NCI-H1694 (cell line): ENCODE measurements around the gene BCAS3.

ENCODE experiments used
- DNase-seq: peaks from one replicate; lab custom pipeline; 2025; lab: John Stamatoyannopoulos, UW

BCAS3 gene

DNA sequence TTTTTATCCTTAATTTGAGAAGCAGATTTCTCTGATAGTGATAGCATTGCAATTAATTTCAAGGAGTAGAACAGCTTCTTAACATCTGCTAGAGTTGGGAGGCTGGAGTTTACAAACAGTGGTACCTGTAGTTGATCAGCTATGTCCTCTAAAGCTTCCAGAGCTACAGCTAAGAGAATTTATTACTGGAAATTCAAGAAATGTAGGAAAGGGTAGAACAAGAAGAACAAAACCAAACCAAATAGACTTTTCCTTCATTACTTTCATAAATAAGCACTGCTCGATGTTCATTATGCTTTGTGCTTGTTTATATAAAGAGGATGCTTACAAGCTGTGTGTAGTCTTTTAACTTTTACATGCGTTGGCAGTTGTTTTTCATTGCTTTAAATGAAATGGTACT, 388.4 kb downstream of the BCAS3 start:
- no peak for DNase-seq

DNA sequence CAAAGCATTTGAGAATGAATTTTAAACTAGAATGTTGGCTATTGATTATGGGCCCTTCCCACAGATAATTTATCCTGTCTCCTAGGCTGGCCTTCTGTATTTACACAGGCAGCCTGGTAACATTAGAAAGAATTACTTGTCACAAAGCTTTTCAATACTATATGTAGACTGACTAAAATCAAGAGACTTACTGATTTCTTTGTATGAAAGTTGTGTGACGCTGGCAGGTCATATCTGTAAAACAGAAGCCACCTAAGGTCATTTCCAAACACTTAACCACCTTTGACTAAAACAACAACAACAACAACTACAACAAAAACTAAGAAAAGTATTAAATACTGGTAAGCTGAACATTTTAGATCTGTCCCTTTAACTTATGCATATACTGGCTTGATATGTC, 393.0 kb downstream of the BCAS3 start:
- DNase-seq, result no peak

DNA sequence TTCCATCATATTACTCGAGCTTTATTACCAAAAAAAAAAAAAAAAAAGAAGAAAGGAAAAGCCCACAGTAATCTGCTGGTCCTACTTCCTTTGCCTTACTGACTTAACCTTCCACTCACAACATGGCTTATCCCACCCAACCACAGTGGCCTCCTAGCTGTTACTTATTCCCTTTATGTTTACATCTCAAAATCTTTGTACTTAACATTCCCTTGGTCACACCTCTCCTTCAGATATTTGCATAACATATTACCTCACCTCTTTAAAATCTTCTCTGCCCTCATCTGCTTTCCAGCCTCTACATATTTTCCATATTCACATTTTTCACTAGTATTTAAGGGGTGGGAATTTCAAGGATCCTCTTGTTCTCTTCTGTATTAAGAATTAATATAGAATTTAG, 395.0 kb downstream of the BCAS3 start:
- no peak for DNase-seq

DNA sequence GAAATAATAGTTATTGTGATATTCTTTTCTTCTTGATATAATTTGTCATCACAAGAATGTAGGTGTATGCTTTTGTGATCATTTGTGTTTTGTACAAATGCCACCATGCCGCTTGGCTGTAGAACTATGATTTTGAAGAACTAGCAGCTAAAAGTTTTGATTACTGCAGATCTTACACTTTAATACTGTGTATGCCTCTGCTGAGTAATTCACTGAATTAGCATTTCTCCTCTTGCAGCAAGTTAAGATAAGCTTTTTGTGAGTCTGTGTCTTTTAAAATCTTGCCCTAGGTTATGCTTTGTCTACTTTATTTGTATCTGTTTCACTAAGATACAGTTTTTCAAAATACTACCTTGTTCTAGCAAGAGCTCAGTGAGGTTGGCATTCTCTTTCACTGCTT, 395.5 kb downstream of the BCAS3 start:
- no peak for DNase-seq

DNA sequence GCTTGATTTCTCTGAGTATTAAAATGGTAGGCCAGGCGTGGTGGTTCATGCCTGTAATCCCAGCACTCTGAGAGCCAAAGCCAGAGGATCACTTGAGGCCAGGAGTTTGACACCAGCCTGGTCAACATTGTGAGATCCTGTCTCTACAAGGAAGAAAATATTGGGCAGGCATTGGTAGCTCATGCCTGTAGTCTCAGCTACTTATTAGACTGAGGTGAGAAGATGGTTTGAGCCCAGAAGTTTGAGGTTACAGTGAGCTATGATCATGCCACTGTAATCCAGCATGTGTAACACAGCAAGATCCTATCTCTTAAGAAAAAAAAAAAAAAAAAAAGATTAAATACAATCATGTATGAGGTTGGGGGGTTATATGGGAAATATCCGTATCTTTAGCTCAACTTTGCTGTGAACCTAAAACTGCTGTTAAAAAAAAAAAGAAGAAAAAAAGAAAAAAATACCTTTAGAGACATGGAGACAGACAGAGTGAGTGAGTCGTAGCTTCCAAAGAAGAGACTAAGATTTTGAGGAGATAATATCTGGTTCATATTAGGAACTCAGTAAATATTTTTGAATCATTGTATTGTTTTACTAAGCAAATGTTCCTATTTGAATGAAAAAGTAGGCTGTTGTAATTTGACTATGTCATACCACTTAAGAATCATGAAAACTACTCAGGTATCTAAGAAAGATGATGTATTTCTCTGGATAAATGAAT, 396.3 kb downstream of the BCAS3 start:
- DNase-seq, result no peak

DNA sequence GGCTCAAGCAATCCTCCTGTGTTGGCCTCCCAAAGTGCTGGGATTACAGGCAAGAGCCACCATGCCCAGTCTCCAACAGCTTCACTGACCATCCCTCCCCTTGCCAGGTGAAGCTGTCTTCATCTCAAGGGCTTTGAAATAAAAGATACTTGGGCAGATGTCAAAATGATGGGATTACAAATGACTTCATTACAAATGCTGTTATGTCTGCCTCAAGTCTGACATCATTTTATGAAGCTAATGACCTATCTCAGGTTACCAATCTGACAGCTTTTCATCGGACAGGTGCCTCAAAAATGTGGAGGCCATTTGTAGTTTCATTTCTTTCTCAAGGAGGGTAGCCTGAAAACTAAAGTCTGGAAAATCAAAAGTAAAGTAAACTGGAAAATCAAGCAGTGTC, 398.3 kb downstream of the BCAS3 start:
- DNase-seq, result no peak

DNA sequence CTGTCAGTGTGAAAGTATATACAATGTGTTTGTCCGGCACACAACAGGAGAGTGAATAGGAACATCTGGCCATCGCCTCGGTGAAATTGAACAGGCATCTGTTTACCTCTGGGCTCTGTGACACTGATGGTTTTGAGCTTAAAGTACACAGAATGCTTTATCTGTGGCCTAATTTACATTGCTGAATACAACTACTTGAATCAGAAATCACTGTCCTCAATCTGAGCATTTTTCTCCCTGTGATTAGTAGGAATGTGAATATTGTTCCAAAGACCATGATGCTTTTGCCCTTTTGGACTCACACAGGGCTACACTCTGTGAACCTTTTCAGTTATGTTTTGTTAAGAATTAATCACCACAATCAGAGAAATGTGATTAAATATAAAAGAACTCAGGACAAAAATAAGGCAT, 399.0 kb downstream of the BCAS3 start:
- DNase-seq, result no peak

DNA sequence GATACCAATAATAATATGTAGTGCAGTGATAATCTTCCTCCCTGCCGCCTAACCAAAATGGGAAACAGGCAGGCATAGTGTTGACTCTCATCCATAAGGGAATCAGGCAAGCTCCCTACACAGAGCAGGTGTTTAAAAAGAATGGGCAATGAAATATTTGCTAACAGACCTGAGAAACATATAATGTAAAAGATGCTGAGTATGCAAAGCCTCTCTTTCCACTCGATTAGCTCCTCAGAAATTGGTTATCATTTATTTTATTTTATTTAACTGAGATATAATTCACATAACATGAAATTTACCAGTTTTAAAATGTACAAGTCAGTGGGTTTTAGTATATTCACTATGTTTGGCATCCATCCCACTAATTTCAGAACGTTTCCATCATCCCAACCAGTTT, 404.3 kb downstream of the BCAS3 start:
- DNase-seq, result no peak

DNA sequence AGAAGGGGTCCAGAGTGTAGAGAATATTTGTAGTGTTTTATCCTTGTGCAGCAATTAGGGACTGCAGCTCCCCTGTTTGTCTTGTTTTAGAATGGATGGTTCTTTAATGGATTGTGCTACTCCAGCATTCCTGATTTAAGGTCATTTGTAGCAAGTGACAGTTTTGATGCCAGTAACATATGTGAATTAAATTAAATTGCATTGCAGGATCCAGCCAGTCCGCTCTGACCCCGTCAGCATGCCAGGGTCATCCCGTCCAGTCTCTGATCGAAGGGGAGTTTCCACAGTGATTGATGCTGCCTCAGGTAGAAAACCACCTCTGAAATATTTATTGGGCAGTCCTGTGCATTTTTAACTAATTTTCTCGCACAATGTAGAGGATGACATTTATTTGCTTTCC, 406.6 kb downstream of the BCAS3 start:
- DNase-seq, result no peak

DNA sequence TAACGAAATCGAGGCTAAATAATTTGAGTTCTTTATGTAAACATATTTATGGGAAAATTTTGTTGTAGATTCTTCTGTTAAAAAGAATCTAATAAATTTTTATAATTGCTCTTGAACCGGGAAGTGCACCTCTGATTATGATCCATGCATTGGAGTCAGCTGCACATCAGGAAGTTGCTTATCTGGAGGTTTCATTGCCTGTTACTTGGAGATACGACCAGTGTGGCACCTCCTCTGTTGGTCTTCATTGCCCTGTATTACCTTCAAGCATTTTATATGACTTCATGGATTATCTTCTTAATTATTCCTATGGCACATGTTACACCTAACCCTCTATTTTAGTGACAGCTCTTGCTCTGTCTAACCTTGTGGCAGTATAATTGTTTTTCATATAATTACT, 409.4 kb downstream of the BCAS3 start:
- no peak for DNase-seq

DNA sequence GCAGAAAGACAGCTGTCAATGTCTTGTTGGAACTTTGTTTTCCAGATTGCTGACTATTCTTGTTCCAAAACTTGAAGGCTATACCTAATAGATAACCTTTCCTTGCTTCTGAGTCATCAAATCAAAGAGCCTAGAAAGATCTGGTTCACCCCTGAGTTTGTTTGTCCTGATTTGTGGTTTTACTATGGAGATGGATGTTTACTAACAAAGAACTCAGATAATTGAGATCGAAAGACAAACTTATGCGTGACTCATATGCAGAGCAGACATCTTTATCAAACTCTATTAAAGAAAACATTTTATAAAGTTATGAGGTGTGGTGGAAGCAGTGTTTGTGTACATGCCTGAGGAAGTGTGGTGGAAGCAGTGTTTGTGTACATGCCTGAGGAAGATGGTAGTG, 410.9 kb downstream of the BCAS3 start:
- no peak for DNase-seq

DNA sequence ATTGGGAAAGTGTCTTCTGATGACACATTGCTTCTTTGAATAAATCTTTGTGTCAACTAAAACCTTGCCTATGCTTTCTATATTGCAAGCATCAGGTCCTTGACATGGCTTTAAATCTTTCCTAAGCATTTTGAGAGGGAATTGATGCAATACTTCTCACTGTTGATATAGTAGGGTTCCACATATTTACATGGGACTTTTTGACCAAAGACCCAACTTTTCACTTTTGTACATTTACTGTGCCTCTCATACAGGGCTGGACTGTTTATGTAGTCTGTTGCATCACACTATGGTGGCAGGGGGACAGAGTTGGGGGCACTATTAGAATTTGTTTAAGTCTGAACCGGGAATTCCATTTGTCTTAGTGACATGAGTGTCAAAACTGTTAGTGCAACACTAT, 413.4 kb downstream of the BCAS3 start:
- no peak for DNase-seq

DNA sequence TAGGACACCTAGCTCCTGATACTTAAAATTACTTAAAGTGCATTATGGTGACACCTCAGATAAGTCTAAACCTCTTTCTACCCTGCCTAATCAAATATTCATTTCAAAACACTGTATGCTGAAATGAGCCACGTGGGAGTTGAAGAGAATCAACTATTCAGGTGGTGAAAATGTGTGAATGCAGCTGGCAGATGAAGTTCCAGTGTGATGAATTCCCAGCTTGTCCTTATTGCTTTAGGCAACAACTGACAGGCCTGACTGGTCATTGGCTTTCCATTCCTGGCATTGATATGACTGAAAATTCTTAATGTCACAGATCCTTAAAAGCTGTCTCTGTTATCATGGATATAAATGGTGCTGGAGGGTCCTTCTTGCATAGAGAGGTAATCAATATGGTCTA, 420.1 kb downstream of the BCAS3 start:
- DNase-seq, result no peak

DNA sequence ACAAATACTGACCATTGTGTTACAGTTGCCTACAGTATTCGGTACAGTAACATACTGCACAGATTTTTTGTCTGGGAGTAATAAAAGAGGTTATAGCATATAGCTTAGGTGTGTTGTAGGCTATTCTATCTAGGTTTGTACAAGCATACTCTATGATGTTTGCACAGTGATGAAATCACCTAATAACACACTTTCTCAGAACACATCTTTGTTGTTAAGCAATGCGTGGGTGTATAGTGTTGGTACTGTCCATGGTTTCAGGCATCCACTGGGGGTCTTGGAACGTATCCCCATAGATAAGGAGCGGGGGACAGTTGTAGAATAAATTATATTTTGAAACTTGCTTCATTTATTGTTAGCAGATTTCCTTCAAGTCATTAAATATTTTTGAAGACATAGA, 428.7 kb downstream of the BCAS3 start:
- no peak for DNase-seq

DNA sequence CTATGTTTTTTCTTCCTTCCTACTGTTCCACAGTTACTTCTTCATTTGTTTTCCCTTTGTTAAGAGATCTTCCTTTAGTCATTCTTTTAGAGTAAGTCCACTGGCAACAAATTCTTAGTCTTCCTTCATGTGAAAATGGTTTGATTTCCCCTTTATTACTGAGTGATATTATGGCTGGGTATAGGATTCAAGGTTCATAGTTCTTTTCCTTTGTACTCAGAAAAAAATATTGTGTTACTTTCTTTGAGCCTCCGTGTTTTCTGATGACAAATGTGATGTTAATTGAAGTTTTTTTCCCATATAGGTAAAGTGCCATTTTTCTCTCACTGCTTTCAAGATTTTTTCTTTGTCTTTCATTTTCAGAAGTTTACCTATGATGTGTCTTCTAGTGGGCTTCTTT, 438.9 kb downstream of the BCAS3 start:
- DNase-seq, result no peak

DNA sequence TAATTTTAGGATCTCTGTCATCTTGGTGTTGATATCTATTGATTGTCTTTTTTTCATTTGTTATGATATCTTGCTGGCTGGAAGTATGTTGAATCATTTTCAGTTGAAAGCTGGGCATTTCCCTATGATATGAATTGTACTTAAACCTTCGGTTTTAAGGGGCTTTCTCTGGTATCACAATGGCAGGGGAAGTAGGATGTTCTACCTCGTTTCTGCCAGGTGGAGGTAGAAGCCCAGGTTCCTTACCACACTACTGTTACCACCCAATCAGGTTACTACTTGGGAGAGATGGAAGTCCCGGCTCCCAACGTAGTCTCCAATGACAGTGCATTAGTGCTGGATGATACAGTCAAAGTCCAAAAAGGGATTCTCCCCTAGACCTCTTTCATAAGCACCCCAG, 440.3 kb downstream of the BCAS3 start:
- no peak for DNase-seq

DNA sequence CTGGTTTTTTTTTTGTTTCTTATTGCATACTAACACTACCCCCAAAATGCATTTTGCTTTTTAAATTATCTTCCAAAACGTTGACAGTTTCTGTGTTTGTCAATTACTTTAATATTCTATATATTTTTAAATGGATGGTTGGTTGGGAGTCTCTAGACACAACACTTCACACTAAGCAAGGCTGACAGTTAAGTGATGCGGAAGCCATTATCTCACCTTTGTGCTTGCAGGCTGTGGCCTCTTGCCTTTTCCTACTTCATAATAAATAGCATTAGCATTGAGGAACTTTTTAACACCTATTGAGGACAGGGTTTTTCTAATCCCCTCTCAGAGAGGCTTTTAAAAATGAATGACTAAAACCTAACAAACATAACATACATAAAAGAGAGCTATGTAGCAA, 441.2 kb downstream of the BCAS3 start:
- no peak for DNase-seq

DNA sequence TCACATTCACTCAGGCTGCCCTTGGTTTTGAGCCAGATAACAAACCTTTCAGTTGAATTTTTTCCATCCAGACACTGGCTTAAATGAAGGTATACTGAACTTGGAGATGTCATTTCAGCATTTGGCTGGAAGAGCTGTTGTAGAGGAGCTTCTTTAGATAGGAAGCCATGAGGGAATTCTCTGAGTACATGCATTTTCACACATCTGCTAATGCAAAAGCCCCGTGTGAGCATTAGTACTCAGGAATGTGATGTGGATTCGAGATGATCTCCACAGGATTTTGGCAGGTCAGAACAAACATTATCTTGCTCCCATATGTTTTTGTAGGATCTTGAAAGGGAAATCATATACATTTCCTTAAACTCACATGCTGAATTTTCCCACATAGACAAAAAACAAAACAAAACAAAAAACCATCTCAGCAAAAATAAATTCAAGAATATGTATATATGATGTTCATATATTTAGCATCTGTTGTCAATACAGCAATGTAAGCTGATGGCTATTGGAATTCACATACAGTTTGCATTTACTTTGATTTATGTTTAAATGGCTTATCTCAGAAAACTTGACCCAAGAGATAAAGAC, 444.8 kb downstream of the BCAS3 start:
- no peak for DNase-seq

DNA sequence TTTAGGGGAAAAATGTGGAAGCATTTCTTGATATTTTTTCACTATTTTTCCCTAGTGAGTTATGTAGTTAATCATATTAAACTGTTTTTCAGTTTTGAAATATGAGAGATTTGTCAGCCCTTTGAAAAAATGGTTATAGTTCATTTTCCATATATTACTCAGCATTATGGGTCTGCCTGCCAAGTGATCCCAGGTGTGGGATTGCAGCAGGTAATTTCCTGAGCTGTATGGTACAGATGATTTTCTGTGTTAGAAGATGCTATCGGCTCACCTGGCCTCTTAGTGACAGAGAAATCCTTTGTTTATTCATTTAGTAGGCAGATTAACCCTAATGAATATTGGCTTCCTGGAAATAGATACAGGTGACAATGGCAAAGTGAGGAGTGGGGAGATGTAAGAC, 446.9 kb downstream of the BCAS3 start:
- no peak for DNase-seq

DNA sequence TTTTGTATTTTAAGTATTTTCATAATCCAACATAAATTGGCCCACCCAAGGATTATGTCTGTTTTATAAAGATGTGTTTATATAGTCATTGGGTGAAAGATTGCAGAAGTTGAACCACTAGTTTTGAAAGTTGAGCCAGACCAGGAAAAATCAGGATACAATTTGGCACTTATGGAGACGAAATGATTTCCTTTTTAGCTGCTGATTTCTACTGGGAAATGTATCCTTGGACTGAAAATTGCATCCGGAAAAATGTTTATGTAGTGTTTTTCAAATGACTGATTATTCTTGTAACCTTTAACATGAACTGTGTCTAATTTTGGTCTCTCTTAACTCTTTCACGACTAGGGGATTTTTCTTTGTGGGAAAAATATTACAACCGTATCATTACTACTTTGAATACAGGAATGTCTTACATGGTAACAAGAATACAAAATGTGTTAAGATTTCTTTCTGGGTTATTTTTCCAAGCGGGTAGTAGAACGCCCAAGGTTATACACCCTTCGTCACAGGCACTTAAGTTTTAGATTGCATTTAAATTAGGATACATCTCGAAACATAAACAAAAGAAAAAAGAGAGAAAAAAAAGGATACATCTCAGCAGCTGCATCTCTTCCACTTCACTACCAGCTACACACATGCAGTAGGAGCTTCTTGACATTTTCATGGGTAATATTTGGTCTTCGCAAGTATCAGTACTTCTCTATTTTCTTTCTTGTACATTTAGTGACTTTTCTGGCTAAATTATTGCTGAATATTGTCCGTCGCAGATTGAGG, 449.0 kb downstream of the BCAS3 start:
- DNase-seq, result no peak

DNA sequence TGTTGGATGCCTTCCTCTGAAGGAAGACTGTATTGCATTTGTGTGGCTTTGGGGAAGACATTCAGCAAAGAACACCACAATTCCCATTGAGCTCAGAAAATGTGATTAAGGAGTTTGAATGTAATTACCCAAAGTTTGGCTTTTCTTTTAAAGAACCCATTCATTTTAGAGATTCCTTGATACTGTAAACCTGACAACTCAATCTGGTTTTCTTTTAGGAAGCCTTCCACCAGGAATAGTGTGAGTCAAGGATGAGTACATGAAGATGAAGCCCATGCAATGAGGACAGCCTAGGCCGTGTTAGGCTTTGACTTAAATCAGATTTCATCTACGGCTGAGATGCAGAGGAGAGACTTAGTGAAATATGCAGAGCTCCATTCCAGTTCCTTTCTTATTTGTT, 450.3 kb downstream of the BCAS3 start:
- DNase-seq, result no peak

DNA sequence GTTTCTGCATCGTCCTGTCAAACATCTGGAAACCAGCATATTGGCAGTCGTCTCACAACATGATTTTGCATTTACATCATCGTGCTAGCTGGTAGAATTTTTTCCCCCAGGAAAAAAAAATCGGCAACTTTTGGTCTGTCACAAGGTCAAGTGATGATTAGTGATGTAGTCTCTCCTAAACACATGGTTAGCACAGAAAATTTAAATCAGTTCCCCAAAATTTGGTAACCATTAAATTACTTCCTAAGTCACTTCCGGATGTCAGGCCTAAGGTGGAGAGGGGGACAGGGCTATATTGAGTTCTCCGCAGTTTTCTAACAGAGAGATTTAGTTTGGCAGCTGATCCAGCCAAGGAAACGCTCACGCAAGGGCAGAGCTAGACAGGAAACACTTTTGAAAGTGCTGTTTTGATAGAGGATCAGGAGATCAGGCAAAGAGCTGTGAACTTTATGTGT, 451.0 kb downstream of the BCAS3 start:
- no peak for DNase-seq
